ENCODE measurements around the gene ZNF646. TPM values are rescaled to one million over a fixed set of nuclear protein-coding genes. Genes with fewer than 3 reads are reported as not detected.
A peak's percentile ranks its signal among the peaks of the same experiment; 100 is the strongest.

Gene ZNF646, protein sequence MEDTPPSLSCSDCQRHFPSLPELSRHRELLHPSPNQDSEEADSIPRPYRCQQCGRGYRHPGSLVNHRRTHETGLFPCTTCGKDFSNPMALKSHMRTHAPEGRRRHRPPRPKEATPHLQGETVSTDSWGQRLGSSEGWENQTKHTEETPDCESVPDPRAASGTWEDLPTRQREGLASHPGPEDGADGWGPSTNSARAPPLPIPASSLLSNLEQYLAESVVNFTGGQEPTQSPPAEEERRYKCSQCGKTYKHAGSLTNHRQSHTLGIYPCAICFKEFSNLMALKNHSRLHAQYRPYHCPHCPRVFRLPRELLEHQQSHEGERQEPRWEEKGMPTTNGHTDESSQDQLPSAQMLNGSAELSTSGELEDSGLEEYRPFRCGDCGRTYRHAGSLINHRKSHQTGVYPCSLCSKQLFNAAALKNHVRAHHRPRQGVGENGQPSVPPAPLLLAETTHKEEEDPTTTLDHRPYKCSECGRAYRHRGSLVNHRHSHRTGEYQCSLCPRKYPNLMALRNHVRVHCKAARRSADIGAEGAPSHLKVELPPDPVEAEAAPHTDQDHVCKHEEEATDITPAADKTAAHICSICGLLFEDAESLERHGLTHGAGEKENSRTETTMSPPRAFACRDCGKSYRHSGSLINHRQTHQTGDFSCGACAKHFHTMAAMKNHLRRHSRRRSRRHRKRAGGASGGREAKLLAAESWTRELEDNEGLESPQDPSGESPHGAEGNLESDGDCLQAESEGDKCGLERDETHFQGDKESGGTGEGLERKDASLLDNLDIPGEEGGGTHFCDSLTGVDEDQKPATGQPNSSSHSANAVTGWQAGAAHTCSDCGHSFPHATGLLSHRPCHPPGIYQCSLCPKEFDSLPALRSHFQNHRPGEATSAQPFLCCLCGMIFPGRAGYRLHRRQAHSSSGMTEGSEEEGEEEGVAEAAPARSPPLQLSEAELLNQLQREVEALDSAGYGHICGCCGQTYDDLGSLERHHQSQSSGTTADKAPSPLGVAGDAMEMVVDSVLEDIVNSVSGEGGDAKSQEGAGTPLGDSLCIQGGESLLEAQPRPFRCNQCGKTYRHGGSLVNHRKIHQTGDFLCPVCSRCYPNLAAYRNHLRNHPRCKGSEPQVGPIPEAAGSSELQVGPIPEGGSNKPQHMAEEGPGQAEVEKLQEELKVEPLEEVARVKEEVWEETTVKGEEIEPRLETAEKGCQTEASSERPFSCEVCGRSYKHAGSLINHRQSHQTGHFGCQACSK (N-terminal part only)
- total RNA-seq = 10 to 100 TPM in 3 of 4 donors, 1 to 10 TPM in 1; 8.1 to 18.0 (median 11.9) TPM

DNA sequence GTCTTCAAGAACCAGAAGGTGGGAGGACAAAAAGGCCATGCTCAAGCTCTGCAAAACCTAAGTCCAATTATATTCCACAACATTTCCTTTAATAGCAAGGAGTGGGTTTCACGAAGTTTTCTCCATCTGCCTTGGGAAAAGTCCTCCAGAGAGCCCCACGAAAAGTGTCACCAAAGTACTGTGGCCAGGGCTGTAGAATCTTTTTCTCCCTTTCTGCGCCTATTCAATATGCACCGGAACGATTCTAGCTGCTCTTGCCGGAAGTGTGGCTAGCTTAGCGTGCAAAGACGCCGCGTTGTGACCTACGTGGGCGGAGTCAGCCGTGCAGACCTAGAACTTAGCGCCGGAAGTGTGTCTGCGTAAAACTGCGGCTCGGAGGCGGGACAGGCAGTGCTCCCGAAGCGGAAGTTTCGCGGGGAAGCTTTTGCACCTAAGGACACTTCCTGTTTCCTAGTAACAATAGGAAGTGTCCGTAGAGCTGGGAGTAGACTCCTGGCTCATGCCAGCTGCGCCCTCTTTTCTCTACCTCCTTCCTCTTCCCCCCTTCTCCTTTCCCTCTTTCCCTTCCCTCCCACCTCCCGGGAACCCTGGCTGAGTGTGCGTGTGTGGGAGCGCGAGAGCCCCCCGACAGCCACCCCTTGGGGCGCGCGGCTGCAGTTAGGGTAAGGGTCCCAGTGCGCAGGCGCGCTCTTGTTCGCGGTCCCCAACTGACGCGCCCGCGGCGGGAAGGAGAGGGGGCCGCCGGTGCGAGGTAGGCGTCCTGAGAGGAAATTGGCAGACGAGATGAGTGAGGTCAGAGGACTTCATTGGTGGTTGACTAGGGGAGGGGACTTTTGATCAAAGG lies at the start of gene ZNF646, which contains the start of gene ZNF668:
Gene ZNF646, plus strand, starts transcription at position 453 of the 844 bp plus-strand sequence. CDS start 1,903 bp downstream, outside the sequence.
Gene ZNF668, minus strand, starts transcription at position 271 of the 844 bp plus-strand sequence. CDS start 9,781 bp downstream, outside the sequence.
- DNase-seq (ENCODE audit: low spot score) (peak; percentile 90), ATAC-seq (ENCODE audit: low FRiP score) (peak; percentile 93)
- TF ChIP-seq, protein P1, sequence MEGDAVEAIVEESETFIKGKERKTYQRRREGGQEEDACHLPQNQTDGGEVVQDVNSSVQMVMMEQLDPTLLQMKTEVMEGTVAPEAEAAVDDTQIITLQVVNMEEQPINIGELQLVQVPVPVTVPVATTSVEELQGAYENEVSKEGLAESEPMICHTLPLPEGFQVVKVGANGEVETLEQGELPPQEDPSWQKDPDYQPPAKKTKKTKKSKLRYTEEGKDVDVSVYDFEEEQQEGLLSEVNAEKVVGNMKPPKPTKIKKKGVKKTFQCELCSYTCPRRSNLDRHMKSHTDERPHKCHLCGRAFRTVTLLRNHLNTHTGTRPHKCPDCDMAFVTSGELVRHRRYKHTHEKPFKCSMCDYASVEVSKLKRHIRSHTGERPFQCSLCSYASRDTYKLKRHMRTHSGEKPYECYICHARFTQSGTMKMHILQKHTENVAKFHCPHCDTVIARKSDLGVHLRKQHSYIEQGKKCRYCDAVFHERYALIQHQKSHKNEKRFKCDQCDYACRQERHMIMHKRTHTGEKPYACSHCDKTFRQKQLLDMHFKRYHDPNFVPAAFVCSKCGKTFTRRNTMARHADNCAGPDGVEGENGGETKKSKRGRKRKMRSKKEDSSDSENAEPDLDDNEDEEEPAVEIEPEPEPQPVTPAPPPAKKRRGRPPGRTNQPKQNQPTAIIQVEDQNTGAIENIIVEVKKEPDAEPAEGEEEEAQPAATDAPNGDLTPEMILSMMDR (IDR thresholded peaks at IDR 0.05) = no peak

DNA sequence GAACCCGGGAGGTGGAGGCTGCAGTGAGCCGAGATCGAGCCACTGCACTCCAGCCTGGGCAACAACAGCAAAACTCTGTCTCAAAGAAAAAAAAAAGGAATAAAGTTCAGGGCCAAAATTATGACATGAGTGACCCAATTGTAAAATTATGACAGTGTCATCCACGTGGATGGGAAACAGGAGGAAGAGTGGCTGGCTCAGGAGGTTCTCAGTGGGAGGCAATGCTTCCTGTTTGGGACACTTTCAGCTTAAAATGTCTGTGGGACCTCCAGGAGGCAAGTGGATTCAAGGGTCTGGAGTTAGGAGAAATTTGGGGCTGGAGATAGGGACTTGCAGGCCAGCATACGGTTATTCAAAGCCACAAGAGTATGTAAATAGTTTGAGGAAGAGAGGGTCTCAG lies 48.9 kb upstream of the ZNF646 start:
- ATAC-seq (ENCODE audit: low FRiP score) = no peak
- DNase-seq (ENCODE audit: low spot score) = no peak
- TF ChIP-seq, protein P1 (IDR thresholded peaks at IDR 0.05) = no peak

DNA sequence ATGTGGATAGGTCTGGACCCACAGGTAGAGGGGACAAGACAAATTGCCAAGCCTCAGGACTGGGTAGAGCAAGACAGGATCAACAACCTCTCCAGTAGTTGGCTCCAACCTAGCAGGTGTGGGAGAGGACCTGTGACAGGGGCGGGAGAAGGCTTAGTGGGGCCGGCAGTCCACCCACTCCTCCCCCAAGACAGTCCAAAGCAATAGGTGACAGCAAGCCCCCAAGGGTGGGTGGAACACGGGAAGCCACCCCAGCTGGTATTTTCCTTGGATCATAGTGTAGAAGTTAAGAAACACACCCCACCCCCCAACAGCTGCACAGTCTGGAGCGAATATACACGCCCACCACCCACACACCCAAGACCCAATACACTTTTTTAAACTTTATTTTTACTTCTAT lies 45.0 kb upstream of the ZNF646 start:
- DNase-seq (ENCODE audit: low spot score) (no peak), ATAC-seq (ENCODE audit: low FRiP score) (no peak)
- TF ChIP-seq, protein P1 (IDR thresholded peaks at IDR 0.05) = no peak

DNA sequence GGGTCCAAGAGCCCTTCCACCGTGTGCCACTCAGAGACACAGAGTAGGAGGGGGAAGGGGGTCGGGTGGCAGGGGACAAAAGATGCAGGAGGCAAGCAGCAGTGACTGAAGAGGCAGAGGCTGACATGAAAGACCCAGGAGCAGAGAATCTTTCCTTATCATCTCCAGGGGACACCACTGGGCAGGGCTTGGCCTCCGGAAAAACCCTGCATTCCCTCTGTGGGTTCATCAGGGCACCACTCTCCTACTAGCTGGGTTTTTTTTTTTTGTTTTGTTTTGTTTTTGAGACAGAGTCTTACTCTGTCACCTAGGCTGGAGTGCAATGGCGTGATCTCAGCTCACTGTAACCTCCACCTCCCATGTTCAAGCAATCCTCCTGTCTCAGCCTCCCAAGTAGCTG lies 42.9 kb upstream of the ZNF646 start:
- ATAC-seq (ENCODE audit: low FRiP score) (no peak), DNase-seq (ENCODE audit: low spot score) (no peak)
- TF ChIP-seq, protein P1 (IDR thresholded peaks at IDR 0.05) = no peak

DNA sequence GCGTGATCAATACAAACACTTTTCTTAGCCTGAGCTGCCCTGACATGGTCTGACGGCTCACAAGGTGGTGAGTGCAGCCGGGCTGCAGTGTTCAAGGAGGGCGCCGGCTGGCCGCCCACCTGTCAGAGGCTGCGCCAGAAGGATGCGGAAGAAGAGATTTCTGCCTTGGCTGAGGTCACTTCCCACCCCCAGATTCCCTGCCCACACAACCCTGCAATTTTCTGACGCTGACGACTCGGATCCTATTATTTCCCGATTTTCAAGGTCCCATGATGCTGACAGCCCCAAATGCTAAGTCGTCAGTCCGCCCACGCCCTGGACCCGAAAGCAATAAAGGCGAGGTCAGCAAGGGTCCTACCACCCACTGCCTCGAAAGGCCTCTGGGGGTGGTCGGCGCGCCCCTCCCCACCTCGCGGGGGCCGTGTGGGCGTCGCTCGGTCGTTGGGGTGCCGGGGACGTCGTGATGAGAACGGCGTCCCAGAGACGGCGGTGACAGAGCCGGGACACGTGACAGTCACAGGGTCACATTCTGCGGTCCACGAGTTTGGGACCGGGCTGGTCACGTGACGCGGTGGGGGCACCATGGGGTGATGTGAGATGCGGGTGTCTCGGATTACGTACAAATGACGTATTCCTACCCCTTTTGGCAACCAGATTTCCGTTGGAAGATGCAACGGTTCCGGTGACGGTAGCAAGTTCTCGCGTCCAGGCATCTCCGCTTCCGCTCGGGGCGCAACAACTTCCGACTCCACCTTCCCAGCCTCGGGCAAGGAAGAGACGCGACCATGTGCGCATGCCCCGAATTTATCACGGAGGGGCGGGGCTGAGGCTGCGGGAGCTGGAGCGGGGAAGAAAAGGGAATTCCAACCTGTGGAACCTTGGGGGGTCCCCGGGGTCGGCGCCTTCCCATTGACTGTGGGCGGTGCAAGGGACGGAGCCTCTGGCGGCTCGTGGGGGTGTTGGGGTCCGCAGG lies 41.2 kb upstream of the ZNF646 start, which contains the start of gene STX4:
Gene STX4, plus strand, starts transcription at position 823 of the 973 bp plus-strand sequence. CDS start 248 bp downstream, outside the sequence.
- peak; percentile 96 for DNase-seq (ENCODE audit: low spot score)
- TF ChIP-seq, protein P1 (IDR thresholded peaks at IDR 0.05) = no peak
- peak; percentile 90 for ATAC-seq (ENCODE audit: low FRiP score)

All from omental fat pad (tissue), 4 donors.